OCI-LY7 (cell line): ENCODE results near the gene PPP2R5C. TPM values are rescaled to one million over a fixed set of nuclear protein-coding genes. Genes with fewer than 3 reads are reported as not detected.

Experiments
- BruUV-seq: library from RNA; stranded (reverse); fragments of 400-500 nt; replicated peaks from 2 replicates; lab custom pipeline; 2021; lab: Mats Ljungman, UMichigan
- CTCF ChIA-PET: fragments of 300-600 bp; sonication (Branson Sonifier 250); formaldehyde crosslinking; loops from one replicate; lab custom pipeline; 2022; ENCODE audit warnings: antibody characterized with exemption; ENCODE audit not compliant: unreplicated experiment; lab: Charles Lee
- POLR2A ChIA-PET: fragments of 300-600 bp; sonication (Branson Sonifier 250); formaldehyde crosslinking; loops from one replicate; lab custom pipeline; 2022; ENCODE audit warnings: antibody characterized with exemption; lab: Charles Lee
- DNase-seq: peaks from one replicate; pipeline ENCODE4 v3.0.0-alpha.2; 2015; ENCODE audit warnings: low spot score
- H2AFZ ChIP-seq: fragments of 200-600 bp; sonication (generic), shearing (Covaris generic); 2 replicates; pipeline ENCODE4 v1.6.1; 2014; ENCODE audit warnings: mild to moderate bottlenecking, antibody characterized with exemption, low read length, moderate library complexity
- H3K27ac ChIP-seq: fragments of 200-600 bp; sonication (generic); 2 replicates; pipeline ENCODE4 v1.5.1; 2014; ENCODE audit warnings: mixed run types, low read depth, mild to moderate bottlenecking, moderate library complexity, low read length, inconsistent platforms; ENCODE audit not compliant: poor library complexity, severe bottlenecking
- H3K36me3 ChIP-seq: fragments of 200-600 bp; sonication (generic); 2 replicates; pipeline ENCODE4 v1.6.1; 2014; ENCODE audit warnings: mild to moderate bottlenecking, antibody characterized with exemption, low read length, moderate library complexity, mixed read lengths; ENCODE audit not compliant: insufficient read depth
- H3K4me1 ChIP-seq: fragments of 200-600 bp; sonication (generic); 2 replicates; pipeline ENCODE4 v1.5.1; 2014; ENCODE audit warnings: mild to moderate bottlenecking, low read length; ENCODE audit not compliant: insufficient read depth, poor library complexity, severe bottlenecking
- H3K4me2 ChIP-seq: fragments of 200-600 bp; sonication (generic); 2 replicates; pipeline ENCODE4 v1.6.1; 2014; ENCODE audit warnings: mild to moderate bottlenecking, low read length
- H3K4me3 ChIP-seq: fragments of 200-600 bp; sonication (generic); 2 replicates; pipeline ENCODE4 v1.5.1; 2014; ENCODE audit warnings: mild to moderate bottlenecking, low read depth, low read length; ENCODE audit not compliant: poor library complexity, severe bottlenecking
- H3K79me2 ChIP-seq: fragments of 200-600 bp; sonication (generic); 2 replicates; pipeline ENCODE4 v1.6.1; 2016; ENCODE audit warnings: low read depth, mild to moderate bottlenecking, low read length, moderate library complexity, mixed read lengths; ENCODE audit not compliant: insufficient read depth
- H3K9me2 ChIP-seq: fragments of 200-600 bp; sonication (generic); 2 replicates; pipeline ENCODE4 v1.6.1; 2016; ENCODE audit warnings: mild to moderate bottlenecking, low read length, mixed read lengths; ENCODE audit not compliant: insufficient read depth
- H3K9me3 ChIP-seq: fragments of 200-600 bp; sonication (generic); 2 replicates; pipeline ENCODE4 v1.6.1; 2014; ENCODE audit warnings: mild to moderate bottlenecking, mixed run types, low read length, mixed read lengths
- H4K20me1 ChIP-seq: fragments of 200-600 bp; sonication (generic); 2 replicates; pipeline ENCODE4 v1.6.1; 2014; ENCODE audit warnings: mild to moderate bottlenecking, antibody characterized with exemption, low read length, moderate library complexity, mixed read lengths; ENCODE audit not compliant: insufficient read depth
- EZH2phosphoT487 ChIP-seq: fragments of 200-600 bp; sonication (generic); IDR thresholded peaks from 2 replicates; pipeline ENCODE4 v1.6.1; 2018; ENCODE audit warnings: low read depth, borderline replicate concordance, mild to moderate bottlenecking, mixed run types, antibody characterized with exemption, low read length, moderate library complexity, mixed read lengths
- intact Hi-C: fragments of 100-400 bp; cut with micrococcal nuclease; formaldehyde crosslinking; loops from one replicate; pipeline ENCODE4 v1.10.0; 2022; ENCODE audit not compliant: unreplicated experiment
- total RNA-seq, 2 experiments: library from RNA; depleted of rRNA in 1 of 2; stranded (reverse); fragments of >200 nt in 1 of 2; shearing (Covaris generic) in 1 of 2; gene quantifications; 2 replicates each; pipeline ENCODE4 v1.2.3, GENCODE V29; 2014 to 2022
- TF ChIP-seq, protein P1 (sequence below): fragments of 200-600 bp; sonication (generic); conservative IDR thresholded peaks from 2 replicates; pipeline ENCODE4 v1.5.1; 2014; ENCODE audit warnings: mild to moderate bottlenecking, antibody characterized with exemption, low read length, moderate library complexity, mixed read lengths

PPP2R5C gene
- total RNA-seq, 2 experiments from 2014 or later, result 161 to 236 TPM

DNA sequence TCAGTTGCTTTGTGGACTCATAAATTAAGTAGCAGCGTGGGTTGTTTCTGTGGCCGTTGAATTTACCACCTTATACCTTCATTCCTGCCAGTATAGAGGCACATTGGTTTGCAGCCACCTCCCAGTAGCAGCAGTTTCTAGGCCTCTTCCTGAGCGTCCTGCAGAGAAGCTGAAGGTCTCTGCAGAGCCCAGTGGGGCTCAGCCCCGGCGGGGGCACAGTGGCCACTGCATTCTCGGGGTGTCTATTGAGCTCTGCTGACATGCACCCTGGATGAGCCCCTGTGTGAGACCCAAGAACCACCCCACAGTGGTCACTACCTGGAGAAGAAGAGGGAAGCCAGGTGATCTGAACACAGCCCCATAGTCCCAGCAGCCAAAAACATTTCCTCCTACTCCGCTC lies 145.1 kb downstream of the PPP2R5C start:
- Histone ChIP-seq H3K4me1 (no peaks in the 10 kb centered on the region), H3K36me3 (peaks cover 78% of the 10 kb centered on the region), H3K9me3 (no peaks in the 10 kb centered on the region), H3K4me3 (no peak overlapping the region), H4K20me1 (no peaks in the 10 kb centered on the region), H3K27ac (no peak overlapping the region), H2AFZ (no peak overlapping the region), H3K4me2 (no peak overlapping the region), H3K79me2 (no peaks in the 10 kb centered on the region), H3K9me2 (no peaks in the 10 kb centered on the region)
- no TSS peak for BruUV-seq
- ChIA-PET CTCF (no interaction called here), POLR2A (no interaction called here)
- DNase-seq, result no peak
- no peak for TF ChIP-seq EZH2phosphoT487
- TF ChIP-seq, protein P1, sequence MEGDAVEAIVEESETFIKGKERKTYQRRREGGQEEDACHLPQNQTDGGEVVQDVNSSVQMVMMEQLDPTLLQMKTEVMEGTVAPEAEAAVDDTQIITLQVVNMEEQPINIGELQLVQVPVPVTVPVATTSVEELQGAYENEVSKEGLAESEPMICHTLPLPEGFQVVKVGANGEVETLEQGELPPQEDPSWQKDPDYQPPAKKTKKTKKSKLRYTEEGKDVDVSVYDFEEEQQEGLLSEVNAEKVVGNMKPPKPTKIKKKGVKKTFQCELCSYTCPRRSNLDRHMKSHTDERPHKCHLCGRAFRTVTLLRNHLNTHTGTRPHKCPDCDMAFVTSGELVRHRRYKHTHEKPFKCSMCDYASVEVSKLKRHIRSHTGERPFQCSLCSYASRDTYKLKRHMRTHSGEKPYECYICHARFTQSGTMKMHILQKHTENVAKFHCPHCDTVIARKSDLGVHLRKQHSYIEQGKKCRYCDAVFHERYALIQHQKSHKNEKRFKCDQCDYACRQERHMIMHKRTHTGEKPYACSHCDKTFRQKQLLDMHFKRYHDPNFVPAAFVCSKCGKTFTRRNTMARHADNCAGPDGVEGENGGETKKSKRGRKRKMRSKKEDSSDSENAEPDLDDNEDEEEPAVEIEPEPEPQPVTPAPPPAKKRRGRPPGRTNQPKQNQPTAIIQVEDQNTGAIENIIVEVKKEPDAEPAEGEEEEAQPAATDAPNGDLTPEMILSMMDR, result no peak
- intact Hi-C loops, result no loop called here

DNA sequence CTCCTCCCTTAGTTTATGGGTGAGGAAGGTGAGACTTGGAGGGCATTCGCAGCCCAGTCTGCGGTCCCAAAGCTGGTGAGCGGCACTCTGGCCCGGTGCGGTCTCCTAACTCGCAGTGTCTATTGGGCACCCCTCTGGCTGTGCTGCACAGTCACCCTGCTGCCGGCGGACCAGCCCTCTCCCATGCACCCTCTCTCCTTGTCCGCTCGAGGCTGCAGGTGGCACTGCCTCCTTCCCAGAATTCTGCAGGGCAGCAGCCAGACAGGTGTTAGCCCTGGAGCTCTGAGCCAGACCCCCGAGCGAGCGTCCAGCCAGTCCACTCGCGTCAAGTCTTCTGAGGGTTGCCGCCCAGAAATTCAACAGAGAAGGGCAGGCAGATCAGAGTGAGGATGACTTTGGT lies 146.1 kb downstream of the PPP2R5C start:
- Histone ChIP-seq H3K36me3 (peaks cover 78% of the 10 kb centered on the region), H4K20me1 (no peaks in the 10 kb centered on the region), H2AFZ (no peak overlapping the region), H3K4me1 (no peaks in the 10 kb centered on the region), H3K9me2 (no peaks in the 10 kb centered on the region), H3K4me3 (no peak overlapping the region), H3K79me2 (no peaks in the 10 kb centered on the region), H3K9me3 (no peaks in the 10 kb centered on the region), H3K4me2 (no peak overlapping the region), H3K27ac (no peak overlapping the region)
- TF ChIP-seq, protein P1, result no peak
- TF ChIP-seq EZH2phosphoT487, result no peak
- no TSS peak for BruUV-seq
- CTCF ChIA-PET, result no interaction called here
- POLR2A ChIA-PET, result interaction anchor here (0.6 kb wide), 1 partner anchor 13 kb away, joined by 3 read pairs; no protein-coding TSS in a partner anchor
- DNase-seq, result no peak
- intact Hi-C loops, result no loop called here

DNA sequence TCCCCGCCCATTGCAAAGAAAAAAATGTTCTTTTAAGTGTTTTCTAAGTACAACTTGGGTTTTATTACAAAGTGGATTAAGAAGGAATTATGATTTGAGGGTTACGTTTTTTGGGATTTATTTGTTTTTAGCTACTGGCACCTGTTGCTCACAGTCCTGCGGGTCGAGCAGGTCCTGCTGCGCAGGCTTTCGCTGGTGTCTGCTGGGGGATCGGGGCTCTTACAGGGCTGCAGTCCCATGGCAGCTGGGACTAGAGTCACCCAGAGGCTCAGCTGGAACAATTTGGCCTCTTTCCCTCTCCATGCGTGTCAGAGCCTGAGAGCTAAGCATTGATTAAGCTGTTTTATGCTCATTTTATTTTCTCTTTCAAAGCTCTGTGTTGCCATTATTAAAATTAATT lies 147.3 kb downstream of the PPP2R5C start:
- no peaks in the 10 kb centered on the region for H3K79me2 ChIP-seq
- H3K4me2 ChIP-seq, result no peak overlapping the region
- H3K27ac ChIP-seq, result no peak overlapping the region
- intact Hi-C loops, result no loop called here
- H4K20me1 ChIP-seq, result no peaks in the 10 kb centered on the region
- DNase-seq, result no peak
- TF ChIP-seq, protein P1, result no peak
- TF ChIP-seq EZH2phosphoT487, result no peak
- H3K9me2 ChIP-seq, result no peaks in the 10 kb centered on the region
- peaks cover 78% of the 10 kb centered on the region for H3K36me3 ChIP-seq
- no TSS peak for BruUV-seq
- H3K4me1 ChIP-seq, result no peaks in the 10 kb centered on the region
- no peak overlapping the region for H3K4me3 ChIP-seq
- CTCF ChIA-PET, result no interaction called here
- H2AFZ ChIP-seq, result no peak overlapping the region
- H3K9me3 ChIP-seq, result no peaks in the 10 kb centered on the region
- POLR2A ChIA-PET, result interaction anchor here (0.6 to 1.2 kb wide), 2 partner anchors 10 to 13 kb away, joined by 3 to 5 read pairs; no protein-coding TSS in a partner anchor
